Stimulated activated CD4-positive, alpha-beta T cell treated with anti-CD3 and anti-CD28 coated beads, Interleukin-12 subunit alpha, Interleukin-12 subunit beta, amount 100 ng/mL, for 48 hours (primary cell): ENCODE data around the gene FCER2.

ENCODE experiments used
- DNase-seq, 3 donors: peaks; one replicate each; pipeline ENCODE4 v3.0.0-alpha.2; 2020; ENCODE audit warnings: low read depth in 2 of 3, low spot score in 1 of 3

FCER2 gene

GRCh38 chr19:7734220-7735203, 32.6 kb upstream of the FCER2 start:
- no peak for DNase-seq

DNA sequence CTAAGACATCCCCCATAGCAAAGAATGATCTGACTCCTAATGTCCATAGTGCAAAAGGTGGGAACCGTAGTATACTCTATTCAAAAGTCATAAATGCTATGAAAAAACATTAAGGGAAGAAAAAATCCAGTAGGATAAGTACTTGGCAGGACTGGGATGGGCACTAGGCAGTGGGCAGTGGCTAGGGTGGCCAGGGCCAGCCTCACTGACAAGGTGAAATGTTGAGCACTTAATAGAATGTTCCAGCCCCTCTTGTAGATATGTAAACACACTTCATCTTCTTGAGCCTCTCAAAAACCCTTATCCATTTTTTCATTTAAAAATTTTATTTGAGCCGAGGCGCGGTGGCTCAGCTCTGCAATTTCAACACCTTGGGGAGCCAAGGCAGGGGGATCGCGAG, 31.4 kb upstream of the FCER2 start:
- DNase-seq = no peak

GRCh38 chr19:7732045-7732444, 30.1 kb upstream of the FCER2 start, which contains the start of gene CLEC4G:
Gene CLEC4G, minus strand, starts transcription at chr19:7732110. Its CDS starts 8 bp downstream, at chr19:7732102.
- no peak for DNase-seq

- DNase-seq = no peak
Observed at GRCh38 chr19:7731615-7732014, 29.7 kb upstream of the FCER2 start.

GRCh38 chr19:7731218-7731595, 29.3 kb upstream of the FCER2 start:
- DNase-seq = no peak

GRCh38 chr19:7730286-7731217, 28.6 kb upstream of the FCER2 start:
- no peak for DNase-seq

GRCh38 chr19:7729831-7730285, 27.9 kb upstream of the FCER2 start:
- DNase-seq = no peak

- DNase-seq = no peak
Observed at GRCh38 chr19:7729211-7729610, 27.3 kb upstream of the FCER2 start.

- DNase-seq = no peak
Observed at GRCh38 chr19:7725791-7726190, 23.9 kb upstream of the FCER2 start.

DNA sequence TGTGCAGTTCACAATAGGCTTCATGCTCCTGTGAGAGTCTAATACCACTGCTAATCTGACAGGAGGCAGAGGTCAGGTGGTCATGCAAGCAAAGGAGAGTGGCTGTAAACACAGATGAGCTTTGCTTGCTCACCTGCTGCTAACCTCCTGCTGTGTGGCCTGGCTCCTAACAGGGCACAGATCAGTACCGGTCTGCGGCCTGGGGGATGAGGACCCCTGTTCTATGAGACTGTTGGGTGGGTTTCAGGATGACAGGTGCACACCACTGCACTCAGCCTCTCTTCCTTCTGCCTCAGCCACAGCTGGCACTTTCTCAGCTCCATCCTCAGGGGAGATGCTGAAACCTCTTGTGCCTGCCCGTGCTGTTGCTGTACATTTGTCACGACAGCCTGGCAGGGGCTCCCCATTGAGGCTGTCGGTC, 20.3 kb upstream of the FCER2 start:
- no peak for DNase-seq

DNA sequence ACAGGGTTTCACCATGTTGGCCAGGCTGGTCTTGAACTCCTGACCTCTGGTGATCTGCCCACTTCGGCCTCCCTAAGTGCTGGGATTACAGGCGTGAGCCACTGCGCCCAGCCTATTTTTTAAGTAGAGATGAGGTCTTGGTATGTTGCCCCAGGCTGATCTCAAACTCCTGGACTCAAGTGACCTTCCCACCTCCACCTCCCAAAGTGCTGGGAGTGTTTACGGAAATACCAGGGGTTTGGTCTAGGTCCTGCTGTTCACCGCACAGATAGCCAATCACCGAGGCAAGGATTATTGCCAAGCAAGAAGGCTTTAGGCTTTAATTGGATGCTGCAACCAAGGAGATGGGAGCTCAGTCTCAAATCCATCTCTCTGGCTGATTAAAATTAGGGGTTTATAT, 18.4 kb upstream of the FCER2 start:
- DNase-seq = no peak

DNA sequence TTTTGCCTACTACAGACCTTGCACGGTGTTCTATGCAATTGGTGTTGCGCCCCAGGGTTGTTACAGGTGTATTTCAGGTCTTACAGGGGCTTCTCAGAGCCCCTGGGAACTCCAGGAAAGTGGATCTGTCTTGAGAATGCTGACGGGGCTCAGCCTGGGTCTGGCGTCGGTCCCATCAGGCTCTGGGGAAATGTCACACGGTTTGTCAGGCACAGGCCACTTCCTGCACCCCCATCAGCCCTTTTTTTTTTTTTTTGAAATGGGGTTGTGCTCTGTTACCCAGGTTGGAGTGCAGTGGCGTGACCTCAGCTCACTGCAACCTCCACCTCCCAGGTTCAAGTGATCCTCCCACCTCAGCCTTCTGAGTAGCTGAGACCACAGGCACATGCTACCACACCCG, 16.7 kb upstream of the FCER2 start:
- DNase-seq = no peak

GRCh38 chr19:7716762-7717161, 14.8 kb upstream of the FCER2 start:
- DNase-seq = no peak

DNA sequence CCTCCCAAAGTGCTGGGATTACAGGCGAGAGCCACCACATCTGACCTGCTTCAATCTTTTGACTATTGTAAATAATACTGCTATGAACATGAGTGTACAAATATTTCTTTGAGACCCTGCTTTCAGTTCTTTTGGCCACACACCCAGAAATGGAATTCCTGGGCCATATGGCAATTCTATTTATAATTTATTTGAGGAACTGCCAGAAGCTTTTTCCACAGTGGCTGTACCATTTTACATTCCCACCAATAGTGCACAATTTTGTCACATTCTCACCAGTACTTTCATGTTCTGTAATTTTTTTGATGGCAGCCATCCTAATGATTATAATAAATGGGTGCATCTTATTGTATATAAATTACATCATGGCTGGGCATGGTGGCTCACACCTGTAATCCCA, 13.7 kb upstream of the FCER2 start:
- no peak for DNase-seq

DNA sequence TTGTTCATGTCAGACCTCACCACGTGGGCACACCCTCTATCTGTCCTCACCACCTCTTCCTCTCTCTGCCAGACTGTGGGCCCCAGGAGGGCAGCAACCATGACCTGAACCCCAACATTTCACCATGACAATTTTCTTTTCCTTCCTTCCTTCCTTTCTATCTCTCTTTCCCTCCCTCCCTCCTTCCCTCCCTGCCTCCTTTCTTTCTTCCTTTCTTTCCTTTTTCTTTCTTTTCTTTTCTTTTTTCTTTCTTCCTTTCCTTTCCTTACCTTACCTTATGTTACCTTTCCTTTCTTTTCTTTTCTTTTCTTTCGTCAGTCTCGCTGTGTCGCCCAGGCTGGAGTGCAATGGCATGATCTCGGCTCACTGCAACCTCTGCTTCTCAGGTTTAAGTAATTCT, 8.7 kb upstream of the FCER2 start:
- no peak for DNase-seq

DNA sequence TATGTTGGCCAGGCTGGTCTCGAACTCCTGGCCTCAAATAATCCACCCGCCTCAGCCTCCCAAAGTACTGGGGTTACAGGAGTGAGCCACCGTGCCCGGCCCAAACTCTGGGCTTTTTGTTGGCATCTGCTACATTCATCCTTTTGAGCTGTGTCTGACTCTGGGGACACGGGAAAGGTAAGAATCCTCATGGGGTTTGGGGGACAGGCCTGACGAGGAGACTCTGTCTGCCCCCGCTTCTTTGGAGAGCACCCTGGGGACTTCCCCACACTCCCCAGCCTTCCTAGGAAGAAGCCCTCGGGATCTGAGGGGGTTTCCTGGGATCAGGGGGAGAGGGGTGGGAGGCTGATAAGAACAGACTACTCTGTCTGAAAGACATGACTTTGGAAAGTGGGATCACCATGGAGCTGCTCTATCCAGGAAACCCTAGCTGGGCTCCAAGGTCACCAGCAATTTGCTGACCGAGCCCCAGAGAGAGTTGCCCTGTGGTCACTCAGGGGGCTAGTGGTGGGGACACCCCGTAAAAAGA, 8.1 kb upstream of the FCER2 start:
- DNase-seq = no peak

DNA sequence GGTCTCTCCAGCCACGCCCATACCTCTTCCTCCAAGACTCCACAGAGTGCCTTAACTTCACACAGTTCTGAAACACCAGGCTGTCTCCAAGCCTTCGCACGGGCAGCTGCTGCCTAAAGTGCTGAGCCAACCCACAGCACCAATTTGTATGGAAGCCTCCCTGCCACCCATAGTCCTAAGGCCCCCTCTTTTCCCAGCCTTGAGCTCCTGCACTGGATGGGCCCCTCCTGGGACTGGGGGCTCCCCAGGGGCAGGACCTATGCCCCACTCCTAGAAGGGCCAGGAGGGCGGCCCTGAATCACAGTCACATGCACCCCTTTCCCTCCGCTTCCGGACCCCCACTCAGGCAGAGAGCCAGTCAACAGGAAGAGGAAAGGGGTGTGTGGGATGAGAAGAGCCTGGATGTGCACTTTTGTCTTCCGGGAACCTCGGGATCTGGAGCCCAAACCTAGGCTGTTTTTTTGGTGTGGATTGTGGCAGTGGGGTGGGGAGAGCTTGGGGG, 5.1 kb upstream of the FCER2 start:
- no peak for DNase-seq

DNA sequence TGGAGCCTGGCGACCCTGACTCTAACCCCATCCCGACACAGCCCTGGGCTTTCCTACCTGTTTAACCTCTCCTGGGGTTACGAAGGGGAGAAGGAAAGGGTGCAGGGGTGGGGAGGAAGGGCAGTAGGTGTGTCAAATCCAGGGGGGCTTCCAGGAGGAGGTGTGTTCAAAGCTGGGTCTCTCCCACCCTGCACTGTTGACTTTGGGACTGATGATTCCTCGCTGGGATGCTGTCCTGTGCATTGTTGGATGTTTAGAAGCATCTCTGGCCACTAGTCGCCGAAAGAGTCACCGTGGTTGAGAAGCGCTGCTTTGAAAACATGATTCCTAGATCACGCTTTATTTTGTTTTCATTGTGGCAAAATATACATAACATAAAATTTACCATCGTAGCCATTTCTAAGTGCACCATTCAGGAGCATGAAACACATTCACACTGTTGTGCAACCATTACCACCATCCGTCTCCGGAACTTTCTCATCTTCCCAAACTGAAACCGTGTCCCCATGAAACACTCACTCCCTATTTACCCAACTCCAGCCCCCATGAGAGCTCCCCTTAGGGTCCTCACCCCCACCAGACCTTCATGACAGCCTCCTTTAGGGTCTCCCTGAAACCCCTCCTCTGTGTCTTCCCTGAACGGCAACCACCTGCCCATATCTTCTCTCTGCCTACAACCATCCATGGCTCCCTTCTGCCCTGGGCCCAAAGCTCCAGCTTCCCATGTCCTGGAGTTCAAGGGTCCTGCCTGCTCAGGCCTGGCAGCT, 4.4 kb upstream of the FCER2 start:
- no peak for DNase-seq

- peak; percentile 63 to 68 (median 65) for DNase-seq
Observed at GRCh38 chr19:7705387-7706187, 3.7 kb upstream of the FCER2 start.
